Esophagus muscularis mucosa (tissue), 4 donors: Measurements from ENCODE around the gene CDC123. TPM values are rescaled to one million over a fixed set of nuclear protein-coding genes. Genes with fewer than 3 reads are reported as not detected.
"Not testable (repeated sequence)": the region's sequence is repeated elsewhere in the genome, so short reads cannot be mapped to it uniquely, and the experiment has no call there.

Experiments used
- DNase-seq: peaks from one replicate; pipeline ENCODE4 v3.0.0-alpha.2; 2017; ENCODE audit errors: extremely low spot score
- H3K27ac ChIP-seq, 4 donors: fragments of 200-600 bp; sonication (generic); replicated peaks in 1 of 4; 1 replicate in 3 of 4; 2 replicates in 1 of 4; pipeline ENCODE4 v1.5.1; 2016 to 2019; ENCODE audit warnings: mild to moderate bottlenecking in 1 of 4
- H3K27me3 ChIP-seq, 4 donors: fragments of 200-600 bp; sonication (generic); one replicate each; pipeline versions ENCODE4 v1.5.1 to v1.6.0; 2016 to 2019
- H3K36me3 ChIP-seq, 4 donors: fragments of 200-600 bp; sonication (generic); one replicate each; pipeline ENCODE4 v1.5.1; 2016 to 2019
- H3K4me1 ChIP-seq, 4 donors: fragments of 200-600 bp; sonication (generic); one replicate each; pipeline ENCODE4 v1.5.1; 2016 to 2019
- H3K4me3 ChIP-seq, 4 donors: fragments of 200-600 bp; sonication (generic); 1 replicate in 2 of 4; 2 replicates in 2 of 4; pipeline ENCODE4 v1.5.1; 2016 to 2019; ENCODE audit warnings: mild to moderate bottlenecking in 4 of 4, moderate library complexity in 1 of 4
- H3K9me3 ChIP-seq, 4 donors: fragments of 200-600 bp; sonication (generic); 1 replicate in 3 of 4; 2 replicates in 1 of 4; pipeline ENCODE4 v1.5.1; 2016 to 2019
- CTCF ChIP-seq, 3 experiments: fragments of 200-600 bp in 2 of 3; fragments of 450-650 bp in 1 of 3; sonication (generic) in 2 of 3; IDR thresholded peaks; one replicate each; pipeline ENCODE4 v1.5.1; 2017 to 2019; ENCODE audit warnings: antibody characterized with exemption in 3 of 3, mild to moderate bottlenecking in 2 of 3, moderate library complexity in 1 of 3
- EP300 ChIP-seq: sonication (generic); formaldehyde crosslinking; IDR thresholded peaks from one replicate; pipeline ENCODE4 v1.6.1; 2017; ENCODE audit warnings: antibody characterized with exemption
- POLR2A ChIP-seq: fragments of 450-650 bp; IDR thresholded peaks from one replicate; pipeline ENCODE4 v1.6.1; 2017; ENCODE audit warnings: antibody characterized with exemption, moderate library complexity, mild to moderate bottlenecking, low read depth
- POLR2AphosphoS5 ChIP-seq, 2 donors: sonication (generic); formaldehyde crosslinking; IDR thresholded peaks; one replicate each; pipeline ENCODE4 v1.6.1; 2017; ENCODE audit warnings: antibody characterized with exemption in 2 of 2
- WGBS: methylation state at CpG from one replicate; pipeline ENCODE4 v1.1.5; 2018; 5-methylcytosine and 5-hydroxymethylcytosine counted together
- intact Hi-C: fragments of 100-400 bp; cut with DNase I; formaldehyde crosslinking; loops from one replicate; pipeline ENCODE4 v1.15.1; 2023
- total RNA-seq, 4 donors: library from RNA; depleted of rRNA; stranded (reverse); fragments of >200 nt; gene quantifications; one replicate each; pipeline versions ENCODE4 v1.1.0 to v1.2.1, GENCODE V29; 2016

Gene CDC123
- total RNA-seq, 4 donors from 2014 or later = 46.9 to 50.2 (median 48.5) TPM

DNA sequence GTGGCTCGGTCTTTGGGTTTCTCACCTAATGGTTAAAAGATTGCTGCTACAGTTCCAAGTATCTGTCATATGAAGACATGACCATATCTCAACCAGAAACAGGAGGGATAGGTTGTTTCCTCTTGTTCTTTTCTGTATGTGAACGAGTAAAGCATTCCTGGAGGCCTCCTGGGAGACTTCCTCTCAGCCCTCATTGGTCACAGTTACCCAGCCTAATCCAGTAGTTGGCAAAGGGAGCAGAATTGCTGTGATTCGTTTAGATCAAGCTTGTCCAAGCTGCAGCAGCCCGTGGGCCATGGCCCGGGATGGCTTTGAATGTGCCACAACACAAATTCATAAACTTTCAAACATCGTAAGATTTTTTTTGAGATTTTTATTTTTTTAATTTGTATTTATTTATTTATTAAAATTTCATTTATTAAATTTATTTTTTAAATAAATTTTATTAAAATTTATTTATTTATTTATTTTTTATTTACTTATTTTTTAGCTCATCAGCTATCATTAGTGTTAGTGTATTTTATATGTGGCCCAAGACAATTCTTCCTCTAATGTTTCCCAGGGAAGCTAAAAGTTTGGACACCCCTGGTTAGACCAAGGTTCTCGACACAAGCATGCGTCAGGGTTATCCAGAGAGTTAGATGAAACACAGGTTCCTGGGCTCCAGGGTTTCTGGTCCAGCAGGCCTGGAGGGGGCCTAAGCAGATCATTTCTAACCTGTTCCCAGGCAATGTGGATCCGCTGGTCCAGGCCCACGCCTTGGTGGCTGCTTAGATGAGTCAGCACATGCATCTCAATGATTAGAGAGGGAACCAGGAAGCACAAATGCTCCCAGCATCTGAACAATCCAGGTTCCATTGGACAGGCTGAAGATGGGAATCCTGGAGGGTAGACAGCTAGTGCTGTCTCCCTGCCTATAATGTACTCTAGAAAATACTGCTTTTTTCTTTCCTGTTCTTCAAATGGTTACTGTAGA is 25.6 kb downstream of the CDC123 start:
- Histone ChIP-seq H3K36me3 (peaks cover 3 to 53% (median 21%) of the 10 kb centered on the region in 4 donors), H3K27me3 (no peaks in the 10 kb centered on the region), H3K27ac (peak overlapping the region; percentile 68 to 76 (median 74)), H3K9me3 (no peaks in the 10 kb centered on the region), H3K4me3 (no peak overlapping the region), H3K4me1 (peaks cover 23 to 68% (median 66%) of the 10 kb centered on the region in 4 donors)
- no peak for DNase-seq
- TF ChIP-seq POLR2A = no peak
- TF ChIP-seq POLR2AphosphoS5 (IDR thresholded peaks at IDR 0.05) = no peak
- no peak for TF ChIP-seq EP300
- TF ChIP-seq CTCF (IDR thresholded peaks at IDR 0.05) = no peak
- 73% methylated on average over 10 of the region's 10 CpGs for WGBS
- intact Hi-C loops = no loop called here

DNA sequence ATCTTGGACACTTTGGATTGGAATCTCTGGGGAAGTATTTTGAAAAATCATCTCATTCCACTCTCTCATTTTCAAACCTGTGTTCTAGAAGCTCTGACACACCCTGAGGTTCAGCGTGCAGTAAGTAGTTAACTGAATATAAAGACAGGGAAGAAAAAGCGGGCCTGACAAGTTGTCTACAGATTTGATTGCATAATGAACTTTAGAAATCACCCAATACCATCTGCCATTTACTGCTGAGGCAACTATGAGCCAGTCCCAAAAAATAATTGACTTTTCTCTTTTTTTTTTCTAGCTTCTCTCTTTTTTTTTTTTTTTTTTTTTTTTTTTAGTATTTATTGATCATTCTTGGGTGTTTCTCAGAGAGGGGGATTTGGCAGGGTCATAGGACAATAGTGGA is 29.5 kb downstream of the CDC123 start:
- no peak for DNase-seq
- peaks cover 20 to 51% (median 48%) of the 10 kb centered on the region in 4 donors for H3K4me1 ChIP-seq
- intact Hi-C loops = no loop called here
- H3K4me3 ChIP-seq = no peak overlapping the region
- no peak for TF ChIP-seq EP300
- no peak for TF ChIP-seq CTCF (IDR thresholded peaks at IDR 0.05)
- no peak for TF ChIP-seq POLR2A
- TF ChIP-seq POLR2AphosphoS5 (IDR thresholded peaks at IDR 0.05) = no peak
- 91% methylated on average over 2 of the region's 2 CpGs for WGBS
- H3K36me3 ChIP-seq = peaks cover 0 to 47% (median 29%) of the 10 kb centered on the region in 4 donors
- no peaks in the 10 kb centered on the region for H3K9me3 ChIP-seq
- no peaks in the 10 kb centered on the region for H3K27me3 ChIP-seq
- H3K27ac ChIP-seq = peak overlapping the region; percentile 43 to 76 (median 58)

GRCh38 chr10:12226438-12226837 is 30.4 kb downstream of the CDC123 start:
- Histone ChIP-seq H3K4me1 (peaks cover 17 to 41% (median 39%) of the 10 kb centered on the region in 4 donors), H3K36me3 (peaks cover 0 to 54% (median 38%) of the 10 kb centered on the region in 4 donors)
- DNase-seq, H3K9me3 ChIP-seq, H3K4me3 ChIP-seq, H3K27ac ChIP-seq, intact Hi-C loops, H3K27me3 ChIP-seq: not testable (repeated sequence)
- 98% methylated on average over 8 of the region's 28 CpGs for WGBS

GRCh38 chr10:12228851-12229250 is 32.9 kb downstream of the CDC123 start:
- 95% methylated on average over 11 of the region's 11 CpGs for WGBS
- DNase-seq = no peak
- H3K27me3 ChIP-seq = no peaks in the 10 kb centered on the region
- TF ChIP-seq EP300 = no peak
- no peak for TF ChIP-seq POLR2A
- TF ChIP-seq POLR2AphosphoS5 (IDR thresholded peaks at IDR 0.05) = no peak
- no peak for TF ChIP-seq CTCF (IDR thresholded peaks at IDR 0.05)
- no peaks in the 10 kb centered on the region for H3K9me3 ChIP-seq
- intact Hi-C loops = no loop called here
- peaks cover 13 to 68% (median 53%) of the 10 kb centered on the region in 4 donors for H3K36me3 ChIP-seq
- H3K4me1 ChIP-seq = peaks cover 6 to 17% (median 16%) of the 10 kb centered on the region in 4 donors
- no peak overlapping the region for H3K27ac ChIP-seq
- H3K4me3 ChIP-seq = no peak overlapping the region

DNA sequence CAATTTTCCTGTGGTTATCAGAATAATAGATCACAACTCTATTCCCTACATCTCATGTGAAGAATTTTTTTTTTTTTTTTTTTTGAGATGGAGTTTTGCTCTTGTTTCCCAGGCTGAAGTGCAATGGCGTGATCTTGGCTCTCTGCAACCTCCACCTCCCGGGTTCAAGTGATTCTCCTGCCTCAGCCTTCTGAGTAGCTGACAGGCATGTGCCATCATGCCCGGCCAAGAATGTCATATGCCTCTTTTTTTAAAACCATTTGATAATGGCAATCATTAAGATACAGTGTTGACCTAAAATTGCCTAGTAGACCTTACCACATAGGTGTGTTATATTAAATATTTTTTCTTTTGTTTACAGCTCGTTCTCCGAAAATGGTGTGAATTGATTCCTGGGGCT is 38.7 kb downstream of the CDC123 start:
- intact Hi-C loops, H3K4me3 ChIP-seq, H3K27me3 ChIP-seq, DNase-seq, H3K9me3 ChIP-seq: not testable (repeated sequence)
- Histone ChIP-seq H3K4me1 (peaks cover 7 to 42% (median 36%) of the 10 kb centered on the region in 4 donors), H3K27ac (peak overlapping the region; percentile 55 to 72 (median 68)), H3K36me3 (peaks cover 13 to 77% (median 51%) of the 10 kb centered on the region in 4 donors)
- 96% methylated on average over 5 of the region's 5 CpGs for WGBS
